ENCODE data around the gene IMMT.

DNA sequence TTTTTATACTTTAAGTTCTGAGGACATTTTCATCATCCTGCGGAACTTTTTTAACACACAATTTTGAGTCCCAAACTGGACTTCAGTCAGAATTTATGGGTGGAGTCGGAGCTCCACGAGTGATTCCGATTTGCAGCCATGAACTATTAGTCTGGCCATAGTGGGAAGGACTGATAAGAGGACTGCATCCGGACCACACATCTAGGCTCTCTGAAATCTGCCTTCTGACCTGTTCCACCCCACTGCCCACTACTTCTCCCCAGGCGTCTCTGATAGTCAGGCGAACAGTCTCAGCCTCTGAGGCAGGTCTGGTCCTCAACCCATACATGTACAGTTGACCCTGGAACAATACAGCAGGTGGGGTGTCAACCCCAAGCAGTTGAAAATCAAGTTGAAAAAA lies 9.2 kb upstream of the IMMT start:
- TF ChIP-seq CTCF (IDR thresholded peaks at IDR 0.05; ENCODE audit: extremely low read depth in 1 of 2, insufficient read depth in 1 of 2, low read depth in 1 of 2, low read length in 2 of 2) (no peak), POLR2AphosphoS5 (IDR thresholded peaks at IDR 0.05; ENCODE audit: insufficient read depth, low read depth, low read length) (no peak), MAX (IDR thresholded peaks at IDR 0.05; ENCODE audit: insufficient read depth, insufficient read length) (no peak), MYC (IDR thresholded peaks at IDR 0.05; ENCODE audit: low read depth, low read length) (no peak), JUN (IDR thresholded peaks at IDR 0.05; ENCODE audit: borderline replicate concordance, insufficient read depth, insufficient read length, low read depth) (no peak), EZH2 (IDR thresholded peaks at IDR 0.05; ENCODE audit: borderline replicate concordance, low read depth, low read length, severe bottlenecking) (no peak), POLR2A (IDR thresholded peaks at IDR 0.05; ENCODE audit: low read depth, low read length) (no peak), GATA2 (IDR thresholded peaks at IDR 0.05; ENCODE audit: insufficient read depth, insufficient read length, low read depth, low read length) (no peak), FOS (IDR thresholded peaks at IDR 0.05; ENCODE audit: borderline replicate concordance, insufficient read depth, low read length) (no peak)

Data from endothelial cell of umbilical vein (primary cell).